DLD1 (cell line): Measurements from ENCODE around the gene PCDHGA5.
"Not testable (repeated sequence)": the region's sequence is repeated elsewhere in the genome, so short reads cannot be mapped to it uniquely, and the experiment has no call there.

Experiments used
- in situ Hi-C: cut with HindIII; loops from 2 replicates; pipeline ENCODE4 v1.10.0; 2017; ENCODE audit warnings: low sequenced_read_pairs

Gene PCDHGA5

GRCh38 chr5:141363952-141364660, at the start of gene PCDHGA5:
PCDHGA5 (plus strand) TSS chr5:141364162; CDS start chr5:141364331, 169 bp downstream.
- in situ Hi-C loops: no loop called here

DNA sequence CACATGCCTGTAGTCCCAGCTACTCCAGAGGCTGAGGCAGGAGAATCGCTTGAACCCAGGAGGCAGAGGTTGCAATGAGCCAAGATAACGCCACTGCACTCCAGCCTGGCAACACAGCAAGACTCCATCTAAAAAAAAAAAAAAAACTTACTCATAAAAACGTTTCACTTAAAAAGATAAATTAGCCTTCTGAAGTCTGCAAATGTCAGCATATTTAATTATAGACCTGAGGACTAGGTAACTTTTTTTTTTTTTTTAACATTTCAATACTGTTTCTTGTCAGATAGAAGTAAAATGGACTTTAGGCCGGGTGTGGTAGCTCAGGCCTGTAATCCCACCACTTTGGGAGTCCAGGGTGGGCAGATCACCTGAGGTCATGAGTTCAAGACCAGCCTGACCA, 47.0 kb upstream of the PCDHGA5 start:
- in situ Hi-C loops: not testable (repeated sequence)

- in situ Hi-C loops: no loop called here
Observed at GRCh38 chr5:141319202-141319601, 44.8 kb upstream of the PCDHGA5 start.

GRCh38 chr5:141319699-141320098, 44.3 kb upstream of the PCDHGA5 start:
- in situ Hi-C loops: no loop called here

DNA sequence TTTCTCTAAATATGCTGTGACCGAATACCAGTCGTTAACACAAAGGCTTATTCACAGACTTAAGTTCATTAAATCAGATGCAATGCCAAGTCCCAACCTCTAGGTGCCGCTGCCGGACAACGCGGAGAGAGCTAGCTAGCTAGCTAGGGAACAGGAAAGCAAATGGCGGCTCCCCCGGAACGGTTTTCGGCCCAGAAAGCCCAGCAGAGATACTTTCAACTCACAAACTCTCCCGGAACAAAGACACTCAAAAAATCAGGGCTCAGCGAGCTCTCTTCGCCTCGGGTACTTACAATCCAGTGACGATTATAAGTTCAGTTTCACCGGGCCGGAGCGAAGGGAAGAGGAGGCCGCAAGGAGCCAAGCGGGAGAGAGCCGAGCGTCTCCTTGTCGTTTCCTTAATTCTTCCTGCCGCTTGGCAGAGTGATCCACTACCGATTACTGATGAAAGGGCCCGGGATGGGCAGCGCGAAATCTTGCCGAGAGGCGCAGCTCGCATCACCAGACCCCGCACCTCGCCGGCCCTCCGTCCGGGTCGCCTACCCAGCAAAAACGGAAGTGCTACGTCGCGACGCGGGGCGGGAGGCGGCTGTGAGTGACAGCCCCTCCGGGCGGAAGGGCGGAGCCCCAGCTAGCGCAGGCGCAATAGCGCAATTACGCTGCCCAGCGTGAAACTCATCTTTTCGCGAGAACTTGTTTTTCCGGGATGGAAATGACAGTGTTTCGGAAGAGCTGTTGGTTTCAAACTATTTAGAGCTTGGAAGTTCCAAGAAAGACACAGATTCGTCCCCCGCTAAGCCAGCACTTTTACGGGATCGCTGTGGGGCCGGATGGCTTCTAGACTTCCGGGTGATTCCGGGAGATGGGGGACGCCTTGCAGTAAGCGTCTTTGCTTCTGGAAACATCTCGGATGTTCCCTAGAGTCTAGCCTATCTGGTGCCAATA, 43.5 kb upstream of the PCDHGA5 start, which contains the start of gene TAF7:
Gene TAF7 (minus strand): TSS at position 560 of the 945 bp plus-strand sequence. CDS start 740 bp downstream, outside the sequence.
- in situ Hi-C loops: no loop called here

GRCh38 chr5:141322261-141322660, 41.7 kb upstream of the PCDHGA5 start:
- in situ Hi-C loops: no loop called here

DNA sequence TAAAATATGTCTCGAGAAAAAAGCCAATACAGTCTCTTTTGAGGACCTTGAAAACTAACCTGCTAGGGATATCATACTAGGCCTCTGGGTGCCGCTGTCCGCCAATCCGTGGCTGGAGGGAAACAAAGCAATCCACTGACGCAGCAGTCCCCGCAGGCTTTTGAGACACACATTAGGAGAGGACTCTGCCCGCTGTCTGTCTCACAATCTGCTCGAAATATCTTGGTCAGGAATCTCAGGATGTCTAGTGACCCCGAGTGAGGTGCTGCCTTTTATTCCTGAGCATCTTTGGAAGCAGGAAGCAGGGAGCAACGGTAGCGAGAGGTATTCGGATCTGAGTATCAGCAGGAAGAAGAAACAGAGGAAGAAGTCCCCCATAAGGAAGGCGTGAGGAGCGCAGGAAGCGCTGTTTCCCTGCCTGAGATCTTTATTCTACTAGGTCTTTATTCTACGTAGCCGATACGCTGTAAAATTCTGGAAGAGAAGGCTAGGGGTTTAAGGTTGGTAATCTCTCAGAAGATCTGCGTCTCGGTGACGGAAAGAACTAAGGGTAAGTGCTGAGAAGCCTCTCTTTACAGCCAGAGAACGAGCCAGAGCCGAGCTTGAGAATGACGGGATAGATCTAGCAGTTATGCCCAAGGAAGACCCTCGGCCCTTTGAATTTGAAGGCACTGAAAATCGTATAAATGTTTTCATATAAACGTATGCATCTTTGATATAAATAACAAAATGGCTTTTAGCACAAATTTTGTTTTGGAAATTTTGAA, 37.7 kb upstream of the PCDHGA5 start:
- in situ Hi-C loops: loop anchor here (25.0 kb wide), 1 partner anchor 186 kb away; no protein-coding TSS in a partner anchor

DNA sequence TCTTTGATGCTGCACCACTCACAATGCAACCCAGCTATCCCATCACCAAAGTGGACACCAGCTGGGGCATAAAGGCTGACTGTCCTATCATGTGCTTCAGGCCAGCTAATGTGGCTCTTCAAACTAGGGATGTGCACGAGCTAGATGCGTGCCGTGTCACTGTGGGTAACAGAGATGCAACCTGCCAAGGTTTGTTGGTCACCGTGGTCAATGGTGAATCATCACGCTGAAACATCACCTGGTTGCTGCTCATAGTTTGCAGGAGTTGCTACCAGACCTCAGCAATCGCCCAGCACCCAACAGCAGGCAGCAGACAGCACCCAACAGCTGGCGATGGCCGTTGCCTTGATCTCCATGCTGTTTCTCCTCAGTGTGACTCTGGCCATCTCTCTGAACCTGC, 35.7 kb upstream of the PCDHGA5 start:
- in situ Hi-C loops: loop anchor here (25.0 kb wide), 1 partner anchor 184 kb away; no protein-coding TSS in a partner anchor

DNA sequence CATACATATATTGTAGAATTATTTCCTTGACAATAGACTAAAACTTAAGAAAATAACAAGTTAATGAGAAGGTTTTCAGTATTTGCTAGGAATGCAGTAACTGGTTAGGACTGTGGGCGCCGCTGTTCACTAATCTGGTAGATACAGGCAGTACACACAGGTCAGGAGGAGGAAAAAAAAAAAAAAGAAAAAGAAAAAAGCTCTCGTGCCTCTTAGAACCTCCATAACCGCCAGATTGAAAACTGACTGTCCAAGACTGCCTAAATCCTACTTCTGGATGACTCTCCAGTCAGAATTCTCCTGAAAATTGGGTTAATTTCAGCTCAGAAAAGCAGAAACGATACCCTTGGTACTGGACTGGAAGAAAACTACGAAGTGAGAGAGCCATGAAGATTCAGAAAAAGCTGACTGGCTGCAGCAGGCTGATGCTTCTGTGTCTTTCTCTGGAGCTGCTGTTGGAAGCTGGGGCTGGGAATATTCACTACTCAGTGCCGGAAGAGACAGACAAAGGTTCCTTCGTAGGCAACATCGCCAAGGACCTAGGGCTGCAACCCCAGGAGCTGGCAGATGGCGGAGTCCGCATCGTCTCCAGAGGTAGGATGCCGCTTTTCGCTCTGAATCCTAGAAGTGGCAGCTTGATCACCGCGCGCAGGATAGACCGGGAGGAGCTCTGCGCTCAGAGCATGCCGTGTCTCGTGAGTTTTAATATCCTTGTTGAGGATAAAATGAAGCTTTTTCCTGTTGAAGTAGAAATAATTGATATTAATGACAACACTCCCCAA, 33.5 kb upstream of the PCDHGA5 start, which contains the start of gene PCDHGA1:
Gene PCDHGA1 (plus strand): TSS at position 216 of the 782 bp plus-strand sequence.
- in situ Hi-C loops: loop anchor here (25.0 kb wide), 1 partner anchor 182 kb away; no protein-coding TSS in a partner anchor

GRCh38 chr5:141332571-141332970, 31.4 kb upstream of the PCDHGA5 start:
- in situ Hi-C loops: loop anchor here (25.0 kb wide), 1 partner anchor 180 kb away; no protein-coding TSS in a partner anchor

DNA sequence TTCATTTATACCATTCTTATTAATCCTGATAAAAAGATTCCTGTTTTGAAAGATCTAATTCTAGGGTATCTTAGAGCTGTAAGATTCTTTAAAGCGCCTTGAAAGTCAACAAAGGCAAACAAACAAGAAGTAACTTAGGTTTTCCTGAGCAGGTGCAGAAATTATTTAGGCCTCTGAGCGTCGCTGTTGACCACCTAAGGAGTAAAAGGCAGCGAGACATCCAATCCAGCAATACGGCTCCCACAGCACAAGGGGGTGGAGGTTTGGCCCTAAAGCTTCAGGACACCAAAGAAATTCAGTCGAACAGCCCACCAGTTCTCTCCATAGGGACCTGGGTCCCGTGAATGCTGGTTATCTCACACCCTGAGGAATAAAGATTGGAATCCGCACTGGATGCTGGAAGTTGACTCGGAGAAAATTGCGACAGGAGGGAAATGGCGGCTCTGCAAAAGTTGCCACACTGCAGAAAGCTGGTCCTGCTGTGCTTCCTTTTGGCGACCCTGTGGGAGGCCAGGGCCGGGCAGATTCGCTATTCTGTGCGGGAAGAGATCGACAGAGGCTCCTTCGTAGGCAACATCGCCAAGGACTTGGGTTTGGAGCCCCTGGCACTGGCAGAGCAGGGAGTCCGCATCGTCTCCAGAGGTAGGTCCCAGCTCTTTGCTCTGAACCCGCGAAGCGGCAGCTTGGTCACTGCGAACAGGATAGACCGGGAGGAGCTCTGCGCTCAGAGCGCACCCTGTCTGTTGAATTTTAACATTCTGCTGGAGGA, 25.2 kb upstream of the PCDHGA5 start, which contains the start of gene PCDHGA2:
Gene PCDHGA2 (plus strand): TSS at position 223 of the 769 bp plus-strand sequence.
- in situ Hi-C loops: loop anchor here (25.0 kb wide), 1 partner anchor 174 kb away; no protein-coding TSS in a partner anchor

DNA sequence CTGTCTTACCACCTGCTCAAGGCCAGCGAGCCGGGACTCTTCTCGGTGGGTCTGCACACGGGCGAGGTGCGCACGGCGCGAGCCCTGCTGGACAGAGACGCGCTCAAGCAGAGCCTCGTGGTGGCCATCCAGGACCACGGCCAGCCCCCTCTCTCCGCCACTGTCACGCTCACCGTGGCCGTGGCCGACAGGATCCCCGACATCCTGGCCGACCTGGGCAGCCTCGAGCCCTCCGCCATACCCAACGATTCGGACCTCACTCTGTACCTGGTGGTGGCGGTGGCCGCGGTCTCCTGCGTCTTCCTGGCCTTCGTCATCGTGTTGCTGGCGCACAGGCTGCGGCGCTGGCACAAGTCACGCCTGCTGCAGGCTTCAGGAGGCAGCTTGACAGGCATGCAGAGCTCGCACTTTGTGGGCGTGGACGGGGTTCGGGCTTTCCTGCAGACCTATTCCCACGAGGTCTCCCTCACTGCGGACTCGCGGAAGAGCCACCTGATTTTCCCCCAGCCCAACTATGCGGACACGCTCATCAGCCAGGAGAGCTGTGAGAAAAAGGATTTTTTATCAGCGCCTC, 23.1 kb upstream of the PCDHGA5 start:
- in situ Hi-C loops: loop anchor here (25.0 kb wide), 1 partner anchor 171 kb away; no protein-coding TSS in a partner anchor

DNA sequence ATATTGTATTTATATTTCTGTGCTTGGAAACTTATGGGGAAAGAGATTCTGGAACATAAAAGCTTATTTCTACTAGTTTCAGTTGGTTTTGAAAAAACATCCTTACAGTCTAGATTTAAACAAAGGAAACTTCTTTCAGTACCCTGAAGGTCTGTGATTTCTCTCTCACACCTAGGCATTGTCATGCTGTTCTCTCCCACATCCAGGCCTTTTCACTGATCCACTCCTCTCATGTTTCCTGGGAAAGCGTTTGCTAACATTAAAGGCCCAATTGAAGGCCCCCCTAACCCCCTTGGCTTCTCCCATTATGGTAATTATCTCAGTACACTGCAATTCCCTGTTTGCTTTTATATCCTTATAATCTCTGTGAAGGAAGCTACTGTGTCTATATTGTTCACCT, 21.2 kb upstream of the PCDHGA5 start:
- in situ Hi-C loops: loop anchor here (25.0 kb wide), 1 partner anchor 170 kb away; no protein-coding TSS in a partner anchor

DNA sequence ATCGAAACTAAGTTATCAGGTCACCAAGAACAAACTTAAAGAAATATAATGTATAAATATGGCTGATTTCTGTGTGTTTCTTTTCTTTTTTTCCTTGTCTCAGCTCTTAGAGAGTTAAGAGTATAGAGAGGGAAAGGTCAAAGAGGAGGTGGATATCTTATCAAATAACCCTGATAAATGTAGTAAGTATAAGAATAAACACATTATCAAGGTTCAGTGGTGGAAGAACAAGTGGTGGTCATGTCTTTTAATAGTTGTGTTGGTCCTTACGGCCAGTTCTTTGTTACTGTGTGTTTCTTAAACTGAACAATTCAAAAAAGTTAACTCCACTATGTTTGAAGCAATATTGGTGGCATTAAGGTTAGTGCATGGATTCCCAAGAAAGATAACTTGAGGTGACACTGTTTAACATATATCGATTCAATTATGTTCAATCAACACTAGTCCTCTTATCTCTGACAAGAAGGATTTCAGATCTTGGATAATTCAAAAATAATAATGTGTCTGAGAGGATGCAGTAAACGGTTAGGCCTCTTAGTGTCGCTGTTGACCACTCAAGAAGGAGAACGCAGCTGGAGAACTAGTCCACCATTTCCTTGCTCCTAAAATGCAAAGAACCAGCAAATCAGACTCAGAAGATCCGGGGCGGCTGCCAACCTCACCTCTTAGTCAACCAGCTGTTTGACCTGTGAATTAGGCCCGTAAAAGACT, 20.6 kb upstream of the PCDHGA5 start, which contains the start of gene PCDHGA3:
Gene PCDHGA3 (plus strand): TSS at position 588 of the 711 bp plus-strand sequence. CDS start 205 bp downstream, outside the sequence.
- in situ Hi-C loops: loop anchor here (25.0 kb wide), 1 partner anchor 169 kb away; no protein-coding TSS in a partner anchor

GRCh38 chr5:141343953-141344463, 20.0 kb upstream of the PCDHGA5 start:
- in situ Hi-C loops: loop anchor here (25.0 kb wide), 1 partner anchor 168 kb away; no protein-coding TSS in a partner anchor

- in situ Hi-C loops: loop anchor here (25.0 kb wide), 1 partner anchor 167 kb away; no protein-coding TSS in a partner anchor
Observed at GRCh38 chr5:141345327-141345726, 18.6 kb upstream of the PCDHGA5 start.

- in situ Hi-C loops: loop anchor here (25.0 kb wide), 1 partner anchor 166 kb away; no protein-coding TSS in a partner anchor
Observed at GRCh38 chr5:141346017-141346416, 17.9 kb upstream of the PCDHGA5 start.
